Psoas muscle (tissue), 8 donors: Measurements from ENCODE around the gene SLC43A1. TPM values are rescaled to one million over a fixed set of nuclear protein-coding genes. Genes with fewer than 3 reads are reported as not detected.

ENCODE experiments used
- ATAC-seq, 4 donors: fragments of 200-7000 bp; cut with Tn5 transposase; one replicate each; pipeline ENCODE4 v1.9.1; 2020; ENCODE audit warnings: moderate library complexity in 3 of 4, mild to moderate bottlenecking in 2 of 4
- DNase-seq, 2 donors: peaks; one replicate each; pipeline ENCODE4 v3.0.0-alpha.2; 2020
- H3K27ac ChIP-seq: fragments of 200-600 bp; one replicate; pipeline ENCODE4 v1.8.0; 2022
- H3K27me3 ChIP-seq, 3 donors: fragments of 200-600 bp in 1 of 3; one replicate each; pipeline versions ENCODE4 v1.6.1 to v1.8.0; 2013 to 2022; ENCODE audit warnings: low read length in 2 of 3, mild to moderate bottlenecking in 2 of 3, moderate library complexity in 1 of 3; ENCODE audit not compliant: insufficient read depth in 3 of 3
- H3K36me3 ChIP-seq, 2 donors: fragments of 200-600 bp in 1 of 2; one replicate each; pipeline versions ENCODE4 v1.6.1 to v1.8.0; 2013 to 2022; ENCODE audit warnings: low read depth in 1 of 2, mild to moderate bottlenecking in 1 of 2, moderate library complexity in 1 of 2; ENCODE audit not compliant: insufficient read depth in 1 of 2
- H3K4me1 ChIP-seq: fragments of 200-600 bp; one replicate; pipeline ENCODE4 v1.8.0; 2022
- H3K4me3 ChIP-seq: fragments of 200-600 bp; one replicate; pipeline ENCODE4 v1.8.0; 2022; ENCODE audit warnings: mild to moderate bottlenecking
- H3K9me3 ChIP-seq: fragments of 200-600 bp; one replicate; pipeline ENCODE4 v1.8.0; 2022
- CTCF ChIP-seq: fragments of 200-600 bp; IDR thresholded peaks from one replicate; pipeline ENCODE4 v1.8.0; 2022; ENCODE audit warnings: antibody characterized with exemption
- WGBS, 3 donors: extraction: QIAGEN DNeasy Blood & Tissue Kit; methylation state at CpG; one replicate each; pipeline versions ENCODE4 v1.1.6 to v1.1.7; 2013; 5-methylcytosine and 5-hydroxymethylcytosine counted together
- intact Hi-C, 2 donors: fragments of 100-400 bp; cut with DNase I; formaldehyde crosslinking; loops; one replicate each; pipeline versions ENCODE4 v1.11.0 to v1.14.2; 2022
- polyA plus RNA-seq, 3 donors: library from polyadenylated mRNA; stranded (reverse); fragments of 200-250 nt; gene quantifications; one replicate each; pipeline ENCODE4 v1.2.3, GENCODE V29; 2013
- total RNA-seq, 4 donors: library from RNA; stranded (reverse); fragmentation: NEBNext Ultra II Directional in 2 of 4; extraction: Animal tissue kit (Norgen Biotek cat#: 25700) in 2 of 4; gene quantifications; one replicate each; pipeline versions ENCODE4 v1.2.1 to v1.2.4, GENCODE V29; 2021 to 2023
- donor health status: healthy with polysubstance abuse.
- donor health status: DM: no; HTN: no; CAD: no; lungs with moderate emphysema.
- donor health status: Bipolar disorder and iron deficiency.
- donor health status: healthy.
- donor health status: DM: yes; HTN: yes; CAD: no.
- donor health status: DM: no; HTN: no; CAD: no.
- donor health status: DM: no; HTN: no; CAD: no.
- donor health status: DM: yes; HTN: yes; CAD: no.

Gene SLC43A1
- total and polyA plus RNA-seq, 7 donors: 3.5 to 15.3 (median 7.5) TPM

- Histone ChIP-seq H3K4me1 (peaks cover 11% of the 10 kb centered on the region), H3K9me3 (no peaks in the 10 kb centered on the region), H3K4me3 (peak overlapping the region; percentile 77), H3K36me3 (peaks cover 0 to 8% of the 10 kb centered on the region in 2 donors), H3K27me3 (no peaks in the 10 kb centered on the region), H3K27ac (peak overlapping the region; percentile 68)
- TF ChIP-seq CTCF: no peak
- DNase-seq: peak; percentile 39 to 66
- intact Hi-C loops: no loop called here
- peak; percentile 36 to 61 (median 56) for ATAC-seq
- WGBS, 3 donors: 14 to 24% (median 18%) methylated on average over 33 to 35 of the region's 35 CpGs
These were observed 1.5 kb downstream of the SLC43A1 start for GRCh38 chr11:57513911-57514537.

GRCh38 chr11:57513452-57513795 lies 2.1 kb downstream of the SLC43A1 start:
- 39 to 69% (median 56%) methylated on average over 1 of the region's 1 CpG for WGBS, 3 donors
- intact Hi-C loops: no loop called here
- Histone ChIP-seq H3K36me3 (peaks cover 0 to 8% of the 10 kb centered on the region in 2 donors), H3K27me3 (no peaks in the 10 kb centered on the region), H3K4me3 (peak overlapping the region; percentile 77), H3K9me3 (no peaks in the 10 kb centered on the region), H3K4me1 (peaks cover 11% of the 10 kb centered on the region), H3K27ac (peak overlapping the region; percentile 68)
- DNase-seq (no peak), ATAC-seq (no peak)
- no peak for TF ChIP-seq CTCF

GRCh38 chr11:57512646-57513451 lies 2.7 kb downstream of the SLC43A1 start:
- no peaks in the 10 kb centered on the region for H3K27me3 ChIP-seq
- intact Hi-C loops: no loop called here
- H3K4me1 ChIP-seq: peaks cover 11% of the 10 kb centered on the region
- no peak for TF ChIP-seq CTCF
- peak overlapping the region; percentile 68 for H3K27ac ChIP-seq
- WGBS, 3 donors: 70 to 78% (median 70%) methylated on average over 12 of the region's 12 CpGs
- H3K36me3 ChIP-seq: peaks cover 0 to 8% of the 10 kb centered on the region in 2 donors
- H3K4me3 ChIP-seq: no peak overlapping the region
- ATAC-seq (no peak), DNase-seq (no peak)
- no peaks in the 10 kb centered on the region for H3K9me3 ChIP-seq

- intact Hi-C loops: no loop called here
- no peak for TF ChIP-seq CTCF
- Histone ChIP-seq H3K36me3 (peaks cover 0 to 8% of the 10 kb centered on the region in 2 donors), H3K9me3 (no peaks in the 10 kb centered on the region), H3K4me3 (no peak overlapping the region), H3K27me3 (no peaks in the 10 kb centered on the region), H3K27ac (no peak overlapping the region), H3K4me1 (peaks cover 11% of the 10 kb centered on the region)
- DNase-seq (no peak), ATAC-seq (no peak)
- 77 to 89% (median 81%) methylated on average over 6 of the region's 6 CpGs for WGBS, 3 donors
These were observed 3.6 kb downstream of the SLC43A1 start for GRCh38 chr11:57511741-57512430.
